SK-N-SH treated with all-trans-retinoic acid at 6 μM for 48 hours (cell line): Measurements from ENCODE around the gene GPSM1.

Experiments used
- ATAC-seq: fragments of 200-7000 bp; cut with Tn5 transposase; 3 replicates; pipeline ENCODE4 v1.9.1; 2020; ENCODE audit warnings: mild to moderate bottlenecking, moderate library complexity
- ARNTL ChIP-seq: fragments of 450-650 bp; formaldehyde crosslinking; IDR thresholded peaks from 2 replicates; pipeline ENCODE4 v1.5.0; 2020; ENCODE audit warnings: low read depth, mild to moderate bottlenecking, moderate library complexity, borderline replicate concordance
- BACH2 ChIP-seq: fragments of 250-450 bp; sonication (Bioruptor Pico); IDR thresholded peaks from 2 replicates; pipeline ENCODE4 v1.9.0; 2021; ENCODE audit warnings: mild to moderate bottlenecking, borderline replicate concordance
- CSDC2 ChIP-seq: fragments of 250-450 bp; sonication (Bioruptor Pico); IDR thresholded peaks from 2 replicates; pipeline ENCODE4 v1.5.0; 2020; ENCODE audit warnings: mild to moderate bottlenecking, moderate library complexity
- ESRRG ChIP-seq: fragments of 250-450 bp; sonication (Bioruptor Pico); IDR thresholded peaks from 2 replicates; pipeline ENCODE4 v1.6.1; 2021; ENCODE audit warnings: mild to moderate bottlenecking
- GLIS3 ChIP-seq: fragments of 250-450 bp; sonication (Bioruptor Pico); IDR thresholded peaks from 2 replicates; pipeline ENCODE4 v1.5.0; 2020; ENCODE audit warnings: mild to moderate bottlenecking, moderate library complexity
- ISL1 ChIP-seq: fragments of 250-450 bp; sonication (Bioruptor Pico); IDR thresholded peaks from 2 replicates; pipeline ENCODE4 v2.1.2; 2022; ENCODE audit warnings: mild to moderate bottlenecking, moderate library complexity
- OSR1 ChIP-seq: fragments of 250-450 bp; sonication (Bioruptor Pico); IDR thresholded peaks from 2 replicates; pipeline ENCODE4 v1.8.0; 2022; ENCODE audit warnings: moderate library complexity, mild to moderate bottlenecking, inconsistent platforms
- PPARA ChIP-seq: fragments of 250-450 bp; sonication (Bioruptor Pico); IDR thresholded peaks from 2 replicates; pipeline ENCODE4 v1.5.0; 2020; ENCODE audit warnings: mild to moderate bottlenecking, borderline replicate concordance
- RARB ChIP-seq: fragments of 250-450 bp; sonication (Bioruptor Pico); IDR thresholded peaks from 2 replicates; pipeline ENCODE4 v1.8.0; 2021; ENCODE audit warnings: mild to moderate bottlenecking, moderate library complexity
- SNAI2 ChIP-seq: fragments of 250-450 bp; sonication (Bioruptor Pico); IDR thresholded peaks from 2 replicates; pipeline ENCODE4 v1.5.0; 2020; ENCODE audit warnings: mild to moderate bottlenecking, moderate library complexity
- TCF4 ChIP-seq: fragments of 250-450 bp; sonication (Bioruptor Pico); IDR thresholded peaks from 2 replicates; pipeline ENCODE4 v1.8.0; 2021; ENCODE audit warnings: mild to moderate bottlenecking, moderate library complexity, borderline replicate concordance
- TOX ChIP-seq: fragments of 250-450 bp; sonication (Bioruptor Pico); IDR thresholded peaks from 2 replicates; pipeline ENCODE4 v1.8.0; 2021; ENCODE audit warnings: mild to moderate bottlenecking, moderate library complexity, borderline replicate concordance
- ZC3H10 ChIP-seq: fragments of 250-450 bp; sonication (Bioruptor Pico); IDR thresholded peaks from 2 replicates; pipeline ENCODE4 v1.5.1; 2021; ENCODE audit warnings: mild to moderate bottlenecking, moderate library complexity
- ZFP30 ChIP-seq: fragments of 450-650 bp; formaldehyde crosslinking; IDR thresholded peaks from 2 replicates; pipeline ENCODE4 v1.5.0; 2022; ENCODE audit warnings: mild to moderate bottlenecking, moderate library complexity
- ZNF565 ChIP-seq: fragments of 450-650 bp; formaldehyde crosslinking; conservative IDR thresholded peaks from 2 replicates; pipeline ENCODE4 v1.5.0; 2020; ENCODE audit warnings: low read depth, mild to moderate bottlenecking, moderate library complexity
- ZNF70 ChIP-seq: fragments of 450-650 bp; formaldehyde crosslinking; IDR thresholded peaks from 2 replicates; pipeline ENCODE4 v1.5.0; 2020; ENCODE audit warnings: mild to moderate bottlenecking, moderate library complexity
- ZNF8 ChIP-seq: fragments of 450-650 bp; formaldehyde crosslinking; IDR thresholded peaks from 2 replicates; pipeline ENCODE4 v1.5.0; 2020; ENCODE audit warnings: mild to moderate bottlenecking, moderate library complexity
- TF ChIP-seq, protein P1 (sequence below): fragments of 250-450 bp; sonication (Bioruptor Pico); IDR thresholded peaks from 2 replicates; pipeline ENCODE4 v1.5.1; 2020; ENCODE audit warnings: low read depth, mild to moderate bottlenecking, moderate library complexity
- TF ChIP-seq, protein P2 (sequence below): fragments of 250-450 bp; sonication (Bioruptor Pico); IDR thresholded peaks from 2 replicates; pipeline ENCODE4 v1.8.0; 2021; ENCODE audit warnings: low read depth, mild to moderate bottlenecking, moderate library complexity, borderline replicate concordance
- TF ChIP-seq, protein P3 (sequence below): fragments of 250-450 bp; sonication (Bioruptor Pico); IDR thresholded peaks from 2 replicates; pipeline ENCODE4 v1.8.0; 2020; ENCODE audit warnings: mild to moderate bottlenecking, moderate library complexity, borderline replicate concordance
- TF ChIP-seq, protein P4 (sequence below): fragments of 250-450 bp; sonication (Bioruptor Pico); IDR thresholded peaks from 2 replicates; pipeline ENCODE4 v1.5.0; 2020; ENCODE audit warnings: mild to moderate bottlenecking, moderate library complexity
- TF ChIP-seq, protein P5 (sequence below): fragments of 250-450 bp; sonication (Bioruptor Pico); IDR thresholded peaks from 2 replicates; pipeline ENCODE4 v1.5.1; 2021; ENCODE audit warnings: mild to moderate bottlenecking, moderate library complexity

Gene GPSM1

DNA sequence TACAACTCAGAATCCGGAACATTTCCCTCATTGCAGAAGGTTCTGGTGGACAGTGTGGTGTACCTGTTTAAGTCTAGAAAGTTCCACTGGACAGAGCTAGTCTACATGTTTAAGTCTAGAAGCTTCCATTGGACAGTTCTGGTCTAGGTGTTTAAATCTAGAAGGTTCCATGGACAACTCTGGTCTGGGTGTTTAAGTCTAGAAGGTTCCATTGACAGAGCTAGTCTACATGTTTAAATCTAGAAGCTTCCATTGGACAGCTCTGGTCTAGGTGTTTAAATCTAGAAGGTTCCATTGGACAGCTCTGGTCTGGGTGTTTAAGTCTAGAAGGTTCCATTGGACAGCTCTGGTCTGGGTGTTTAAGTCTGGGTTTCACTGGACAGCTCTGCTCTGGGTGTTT lies 48.4 kb upstream of the GPSM1 start:
- ATAC-seq, result no peak
- TF ChIP-seq OSR1 (no peak), CSDC2 (CRISPR knock-in tag) (no peak), ZNF8 (no peak), ISL1 (no peak), TOX (CRISPR knock-in tag) (no peak), ZNF565 (CRISPR knock-in tag) (no peak), ZFP30 (CRISPR knock-in tag) (no peak), GLIS3 (CRISPR knock-in tag) (no peak), ZNF70 (no peak), SNAI2 (CRISPR knock-in tag) (no peak), ZC3H10 (CRISPR knock-in tag) (no peak), TCF4 (CRISPR knock-in tag) (no peak), BACH2 (CRISPR knock-in tag) (no peak), PPARA (CRISPR knock-in tag) (no peak)
- TF ChIP-seq, protein P1, sequence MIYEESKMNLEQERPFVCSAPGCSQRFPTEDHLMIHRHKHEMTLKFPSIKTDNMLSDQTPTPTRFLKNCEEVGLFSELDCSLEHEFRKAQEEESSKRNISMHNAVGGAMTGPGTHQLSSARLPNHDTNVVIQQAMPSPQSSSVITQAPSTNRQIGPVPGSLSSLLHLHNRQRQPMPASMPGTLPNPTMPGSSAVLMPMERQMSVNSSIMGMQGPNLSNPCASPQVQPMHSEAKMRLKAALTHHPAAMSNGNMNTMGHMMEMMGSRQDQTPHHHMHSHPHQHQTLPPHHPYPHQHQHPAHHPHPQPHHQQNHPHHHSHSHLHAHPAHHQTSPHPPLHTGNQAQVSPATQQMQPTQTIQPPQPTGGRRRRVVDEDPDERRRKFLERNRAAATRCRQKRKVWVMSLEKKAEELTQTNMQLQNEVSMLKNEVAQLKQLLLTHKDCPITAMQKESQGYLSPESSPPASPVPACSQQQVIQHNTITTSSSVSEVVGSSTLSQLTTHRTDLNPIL, result no peak
- TF ChIP-seq, protein P2, sequence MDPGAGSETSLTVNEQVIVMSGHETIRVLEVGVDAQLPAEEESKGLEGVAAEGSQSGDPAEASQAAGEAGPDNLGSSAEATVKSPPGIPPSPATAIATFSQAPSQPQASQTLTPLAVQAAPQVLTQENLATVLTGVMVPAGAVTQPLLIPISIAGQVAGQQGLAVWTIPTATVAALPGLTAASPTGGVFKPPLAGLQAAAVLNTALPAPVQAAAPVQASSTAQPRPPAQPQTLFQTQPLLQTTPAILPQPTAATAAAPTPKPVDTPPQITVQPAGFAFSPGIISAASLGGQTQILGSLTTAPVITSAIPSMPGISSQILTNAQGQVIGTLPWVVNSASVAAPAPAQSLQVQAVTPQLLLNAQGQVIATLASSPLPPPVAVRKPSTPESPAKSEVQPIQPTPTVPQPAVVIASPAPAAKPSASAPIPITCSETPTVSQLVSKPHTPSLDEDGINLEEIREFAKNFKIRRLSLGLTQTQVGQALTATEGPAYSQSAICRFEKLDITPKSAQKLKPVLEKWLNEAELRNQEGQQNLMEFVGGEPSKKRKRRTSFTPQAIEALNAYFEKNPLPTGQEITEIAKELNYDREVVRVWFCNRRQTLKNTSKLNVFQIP (CRISPR knock-in tag), result no peak
- TF ChIP-seq, protein P3, sequence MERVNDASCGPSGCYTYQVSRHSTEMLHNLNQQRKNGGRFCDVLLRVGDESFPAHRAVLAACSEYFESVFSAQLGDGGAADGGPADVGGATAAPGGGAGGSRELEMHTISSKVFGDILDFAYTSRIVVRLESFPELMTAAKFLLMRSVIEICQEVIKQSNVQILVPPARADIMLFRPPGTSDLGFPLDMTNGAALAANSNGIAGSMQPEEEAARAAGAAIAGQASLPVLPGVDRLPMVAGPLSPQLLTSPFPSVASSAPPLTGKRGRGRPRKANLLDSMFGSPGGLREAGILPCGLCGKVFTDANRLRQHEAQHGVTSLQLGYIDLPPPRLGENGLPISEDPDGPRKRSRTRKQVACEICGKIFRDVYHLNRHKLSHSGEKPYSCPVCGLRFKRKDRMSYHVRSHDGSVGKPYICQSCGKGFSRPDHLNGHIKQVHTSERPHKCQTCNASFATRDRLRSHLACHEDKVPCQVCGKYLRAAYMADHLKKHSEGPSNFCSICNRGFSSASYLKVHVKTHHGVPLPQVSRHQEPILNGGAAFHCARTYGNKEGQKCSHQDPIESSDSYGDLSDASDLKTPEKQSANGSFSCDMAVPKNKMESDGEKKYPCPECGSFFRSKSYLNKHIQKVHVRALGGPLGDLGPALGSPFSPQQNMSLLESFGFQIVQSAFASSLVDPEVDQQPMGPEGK (CRISPR knock-in tag), result no peak

DNA sequence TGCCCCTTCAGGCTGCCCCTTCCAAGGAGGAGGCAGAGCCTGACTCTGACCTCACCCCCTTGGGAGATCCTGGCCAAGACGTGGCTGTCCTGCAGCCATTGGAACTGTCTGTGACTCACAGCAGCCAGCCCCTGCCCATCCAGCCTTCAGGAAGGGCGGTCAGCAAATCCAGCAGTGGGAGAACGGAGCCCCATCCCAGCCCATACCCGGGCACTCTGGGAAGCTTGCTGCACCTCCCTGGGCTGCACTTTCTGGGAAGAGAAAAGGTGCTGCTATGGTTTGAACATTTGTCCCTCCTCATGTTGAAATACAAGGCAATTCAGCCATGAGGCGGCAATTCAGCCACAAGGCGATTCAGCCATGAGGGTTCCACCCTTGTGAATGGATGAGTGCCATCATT lies 47.9 kb upstream of the GPSM1 start:
- ATAC-seq, result no peak
- TF ChIP-seq ESRRG (no peak), ZFP30 (CRISPR knock-in tag) (no peak), RARB (no peak), BACH2 (CRISPR knock-in tag) (no peak), OSR1 (no peak), CSDC2 (CRISPR knock-in tag) (no peak), PPARA (CRISPR knock-in tag) (no peak), ZNF70 (no peak), ZNF565 (CRISPR knock-in tag) (no peak), ISL1 (no peak), ARNTL (CRISPR knock-in tag) (no peak)
- TF ChIP-seq, protein P3 (CRISPR knock-in tag), result no peak
- TF ChIP-seq, protein P4, sequence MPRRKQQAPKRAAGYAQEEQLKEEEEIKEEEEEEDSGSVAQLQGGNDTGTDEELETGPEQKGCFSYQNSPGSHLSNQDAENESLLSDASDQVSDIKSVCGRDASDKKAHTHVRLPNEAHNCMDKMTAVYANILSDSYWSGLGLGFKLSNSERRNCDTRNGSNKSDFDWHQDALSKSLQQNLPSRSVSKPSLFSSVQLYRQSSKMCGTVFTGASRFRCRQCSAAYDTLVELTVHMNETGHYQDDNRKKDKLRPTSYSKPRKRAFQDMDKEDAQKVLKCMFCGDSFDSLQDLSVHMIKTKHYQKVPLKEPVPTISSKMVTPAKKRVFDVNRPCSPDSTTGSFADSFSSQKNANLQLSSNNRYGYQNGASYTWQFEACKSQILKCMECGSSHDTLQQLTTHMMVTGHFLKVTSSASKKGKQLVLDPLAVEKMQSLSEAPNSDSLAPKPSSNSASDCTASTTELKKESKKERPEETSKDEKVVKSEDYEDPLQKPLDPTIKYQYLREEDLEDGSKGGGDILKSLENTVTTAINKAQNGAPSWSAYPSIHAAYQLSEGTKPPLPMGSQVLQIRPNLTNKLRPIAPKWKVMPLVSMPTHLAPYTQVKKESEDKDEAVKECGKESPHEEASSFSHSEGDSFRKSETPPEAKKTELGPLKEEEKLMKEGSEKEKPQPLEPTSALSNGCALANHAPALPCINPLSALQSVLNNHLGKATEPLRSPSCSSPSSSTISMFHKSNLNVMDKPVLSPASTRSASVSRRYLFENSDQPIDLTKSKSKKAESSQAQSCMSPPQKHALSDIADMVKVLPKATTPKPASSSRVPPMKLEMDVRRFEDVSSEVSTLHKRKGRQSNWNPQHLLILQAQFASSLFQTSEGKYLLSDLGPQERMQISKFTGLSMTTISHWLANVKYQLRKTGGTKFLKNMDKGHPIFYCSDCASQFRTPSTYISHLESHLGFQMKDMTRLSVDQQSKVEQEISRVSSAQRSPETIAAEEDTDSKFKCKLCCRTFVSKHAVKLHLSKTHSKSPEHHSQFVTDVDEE, result no peak
- TF ChIP-seq, protein P1, result no peak
- TF ChIP-seq, protein P5, sequence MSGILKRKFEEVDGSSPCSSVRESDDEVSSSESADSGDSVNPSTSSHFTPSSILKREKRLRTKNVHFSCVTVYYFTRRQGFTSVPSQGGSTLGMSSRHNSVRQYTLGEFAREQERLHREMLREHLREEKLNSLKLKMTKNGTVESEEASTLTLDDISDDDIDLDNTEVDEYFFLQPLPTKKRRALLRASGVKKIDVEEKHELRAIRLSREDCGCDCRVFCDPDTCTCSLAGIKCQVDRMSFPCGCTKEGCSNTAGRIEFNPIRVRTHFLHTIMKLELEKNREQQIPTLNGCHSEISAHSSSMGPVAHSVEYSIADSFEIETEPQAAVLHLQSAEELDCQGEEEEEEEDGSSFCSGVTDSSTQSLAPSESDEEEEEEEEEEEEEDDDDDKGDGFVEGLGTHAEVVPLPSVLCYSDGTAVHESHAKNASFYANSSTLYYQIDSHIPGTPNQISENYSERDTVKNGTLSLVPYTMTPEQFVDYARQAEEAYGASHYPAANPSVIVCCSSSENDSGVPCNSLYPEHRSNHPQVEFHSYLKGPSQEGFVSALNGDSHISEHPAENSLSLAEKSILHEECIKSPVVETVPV (CRISPR knock-in tag), result no peak
